ENCODE results near the gene BACE1-AS.
"Not testable (repeated sequence)": the region's sequence is repeated elsewhere in the genome, so short reads cannot be mapped to it uniquely, and the experiment has no call there.

BACE1-AS gene

GRCh38 chr11:117295438-117296137 is 4.4 kb downstream of the BACE1-AS start:
- no peak for DNase-seq

DNA sequence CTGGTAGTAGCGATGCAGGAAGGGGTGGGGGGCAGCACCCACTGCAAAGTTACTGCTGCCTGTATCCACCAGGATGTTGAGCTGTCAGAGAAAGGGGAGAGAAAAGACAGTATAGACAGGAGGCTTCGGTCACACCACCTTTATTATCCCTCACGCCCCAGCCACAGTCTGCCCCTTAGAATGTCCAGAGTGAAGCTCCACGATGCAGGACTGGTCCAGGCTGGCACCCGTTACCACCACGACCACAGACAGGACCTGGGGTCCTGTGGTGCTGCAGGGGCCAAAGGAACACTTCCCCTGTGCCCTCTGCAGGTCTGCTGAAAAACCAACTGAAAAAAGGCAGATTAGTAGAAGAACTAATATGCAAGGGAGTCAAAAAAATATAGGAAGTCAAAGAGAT is 5.7 kb downstream of the BACE1-AS start:
- DNase-seq, result no peak

GRCh38 chr11:117298195-117298594 is 7.0 kb downstream of the BACE1-AS start:
- DNase-seq, result no peak

GRCh38 chr11:117299351-117300282 is 8.5 kb downstream of the BACE1-AS start:
- no peak for DNase-seq

DNA sequence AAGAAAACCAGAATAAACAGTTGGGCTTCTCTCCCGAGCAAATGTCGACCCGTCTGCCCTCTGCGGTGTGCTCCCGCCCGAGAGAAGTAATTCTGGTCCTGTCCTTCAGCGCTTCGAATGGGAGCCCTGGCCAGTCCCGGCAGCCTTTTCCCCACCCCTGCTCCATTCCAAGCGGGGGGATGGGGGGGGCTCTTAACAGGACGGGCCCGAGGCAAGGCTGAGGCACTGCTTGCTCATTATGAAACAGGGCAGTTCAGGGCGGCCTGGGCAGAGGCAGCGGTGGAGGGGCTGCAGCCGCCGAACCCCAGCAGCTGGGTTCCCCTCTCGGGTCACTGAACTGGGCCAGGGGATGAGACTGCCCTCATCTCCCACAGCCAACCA is 9.1 kb downstream of the BACE1-AS start:
- DNase-seq, result no peak

DNA sequence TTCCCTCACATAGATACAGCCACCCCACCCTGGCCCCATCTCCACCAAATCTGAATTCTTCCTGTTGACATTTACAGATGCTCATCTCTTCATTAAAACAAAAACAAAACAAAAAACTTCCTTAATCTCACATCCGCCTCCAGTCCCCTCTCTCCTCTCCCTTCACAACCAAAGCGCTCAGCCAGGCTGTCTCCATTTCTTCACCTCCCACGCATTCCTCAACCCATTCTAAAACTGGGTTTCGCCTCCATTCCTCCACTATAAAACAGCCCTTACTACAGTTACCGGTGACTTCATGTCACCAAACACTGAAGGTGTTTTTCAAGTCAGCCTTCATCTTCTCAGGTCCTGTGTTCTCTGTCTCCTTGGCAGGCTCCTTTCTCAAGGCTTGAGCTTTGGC is 9.6 kb downstream of the BACE1-AS start:
- DNase-seq, result no peak

- no peak for DNase-seq
Measured at GRCh38 chr11:117302228-117302627, 11.1 kb downstream of the BACE1-AS start.

DNA sequence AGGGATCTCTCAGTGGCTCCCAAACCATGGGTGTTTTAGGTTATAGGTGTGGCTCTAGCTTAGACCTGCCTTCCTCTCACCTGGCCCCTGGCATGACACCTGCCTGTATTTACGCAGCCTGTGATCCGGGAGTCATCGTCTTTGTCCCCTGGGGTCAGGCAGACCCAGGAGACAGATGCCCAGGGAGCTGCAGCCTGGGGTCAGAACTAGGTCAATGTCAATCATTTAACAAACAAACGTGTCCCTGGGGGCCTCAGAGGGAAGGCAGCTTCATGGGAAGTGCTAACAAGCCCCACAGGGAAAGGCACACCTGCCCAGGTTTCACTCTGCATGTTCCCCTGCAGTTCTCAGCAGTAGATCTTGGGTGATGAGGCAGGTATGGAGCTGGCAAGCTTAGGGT is 12.0 kb downstream of the BACE1-AS start:
- no peak for DNase-seq

GRCh38 chr11:117303646-117304315 is 12.6 kb downstream of the BACE1-AS start:
- no peak for DNase-seq

DNA sequence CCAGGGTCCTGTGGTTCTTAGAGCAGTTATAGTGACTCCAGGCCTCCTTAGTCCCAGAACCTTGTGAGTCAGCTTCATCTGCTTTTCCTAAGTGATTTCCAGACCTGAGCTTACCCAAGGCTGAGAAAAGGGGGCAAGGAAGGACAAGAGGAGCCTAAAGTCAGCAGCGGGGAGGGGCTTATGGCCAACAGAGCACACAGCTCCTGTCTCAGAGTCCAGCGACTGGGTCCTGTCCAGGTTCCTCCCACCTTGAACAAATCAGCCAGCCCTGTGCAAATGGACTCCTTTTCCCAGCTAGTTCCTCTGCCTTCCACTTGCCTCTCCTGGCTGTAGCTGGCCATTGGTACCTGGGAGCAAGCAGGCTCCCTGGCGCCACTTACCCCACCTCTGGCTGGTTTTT is 14.0 kb downstream of the BACE1-AS start:
- DNase-seq, result no peak

DNA sequence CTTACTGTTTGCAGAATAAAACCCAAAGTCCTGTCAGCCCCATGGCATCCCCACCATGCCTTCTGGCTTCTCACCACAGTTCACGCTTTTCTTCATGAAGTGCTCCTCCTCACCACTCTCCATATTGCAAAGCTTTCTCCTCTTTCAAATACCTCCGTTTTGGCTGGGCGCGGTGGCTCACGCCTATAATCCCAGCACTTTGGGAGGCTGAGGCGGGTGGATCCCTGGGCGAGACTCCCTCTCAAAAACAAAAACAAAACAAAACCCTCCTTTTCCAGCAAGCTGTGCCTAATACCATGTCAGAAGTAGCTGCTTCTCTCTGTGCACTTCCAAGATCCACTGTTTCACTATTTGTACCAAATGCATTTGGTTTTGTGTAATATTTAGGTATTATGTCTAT is 18.2 kb downstream of the BACE1-AS start:
- DNase-seq, result no peak

GRCh38 chr11:117313091-117313490 is 21.9 kb downstream of the BACE1-AS start:
- DNase-seq, result no peak

GRCh38 chr11:117313828-117314768 is 23.0 kb downstream of the BACE1-AS start:
- no peak for DNase-seq

GRCh38 chr11:117314840-117315239 is 23.7 kb downstream of the BACE1-AS start:
- DNase-seq, result no peak

- peak; percentile 46 for DNase-seq
Measured at GRCh38 chr11:117315285-117316196, 24.4 kb downstream of the BACE1-AS start.

DNA sequence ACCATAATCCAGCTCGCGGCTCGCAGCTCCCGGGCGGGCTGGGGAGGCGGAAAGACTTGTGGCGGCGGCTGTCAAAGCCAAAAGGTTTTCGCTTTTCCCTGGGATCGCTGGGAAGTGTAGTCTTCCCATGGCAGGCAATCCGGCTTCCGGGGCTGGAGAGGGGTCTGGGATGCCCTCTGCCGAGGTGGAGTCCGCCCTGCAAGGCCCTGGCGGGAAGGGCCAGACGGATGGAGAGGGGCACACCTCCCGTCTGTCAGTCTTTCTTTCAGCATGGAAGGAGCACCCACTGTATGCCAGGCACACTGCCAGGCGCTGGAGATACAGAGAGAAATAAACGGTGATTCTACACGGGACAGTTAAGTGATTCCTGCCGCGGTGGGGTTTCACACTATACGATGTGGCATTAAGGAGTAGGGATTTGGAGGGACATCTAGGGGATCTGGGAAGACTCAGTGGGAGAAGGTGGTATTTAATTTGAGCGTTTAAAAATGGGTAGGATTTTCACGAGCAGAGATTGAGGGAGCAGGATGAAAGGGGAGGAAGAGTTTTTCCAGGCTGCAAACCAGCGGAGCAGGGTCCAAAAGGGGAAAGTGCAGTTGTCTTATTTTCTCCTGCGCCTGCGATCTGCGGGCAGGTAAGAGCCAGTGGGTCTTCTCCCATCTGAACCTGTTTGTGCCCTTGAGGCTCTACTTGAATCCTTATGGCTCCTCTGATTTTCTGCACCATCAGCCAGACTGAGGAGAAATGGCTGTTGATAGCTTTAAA is 25.2 kb downstream of the BACE1-AS start, which contains the start of gene BACE1:
BACE1 (minus strand) TSS at position 60 of the 765 bp plus-strand sequence. CDS start 461 bp downstream, outside the sequence.
- DNase-seq, result no peak

GRCh38 chr11:117318738-117319137 is 27.6 kb downstream of the BACE1-AS start:
- no peak for DNase-seq

DNA sequence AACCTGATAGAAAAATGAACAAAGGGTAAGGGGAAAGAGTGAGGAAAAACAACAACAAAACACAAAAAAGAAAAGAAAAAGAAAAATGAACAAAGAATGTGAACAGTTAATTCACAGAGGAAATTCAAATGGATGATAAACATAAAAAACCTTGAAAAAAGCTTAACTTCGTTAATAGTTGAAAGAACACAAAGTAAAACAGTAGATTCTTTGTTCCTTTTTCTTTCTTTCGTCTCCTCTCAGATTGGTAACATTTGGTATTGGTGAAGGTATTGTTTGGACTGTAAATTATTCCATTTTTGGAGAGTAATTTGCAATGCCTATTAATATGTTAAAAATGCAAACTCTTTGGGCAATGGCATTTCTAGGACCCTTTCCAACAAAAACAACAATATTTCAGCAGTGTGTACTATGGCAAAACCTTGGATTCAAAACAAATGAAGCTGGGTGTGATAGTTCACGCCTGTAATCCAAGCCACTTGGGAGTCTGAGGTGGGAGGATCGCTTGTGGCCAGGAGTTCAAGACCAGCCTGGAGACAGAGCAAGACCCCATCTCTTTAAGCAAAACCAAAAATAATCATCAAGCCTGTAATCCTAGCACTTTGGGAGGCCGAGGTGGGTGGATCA is 28.2 kb downstream of the BACE1-AS start:
- DNase-seq, result no peak

GRCh38 chr11:117327255-117327566 is 36.1 kb downstream of the BACE1-AS start:
- not testable (repeated sequence) for DNase-seq
